GM21528 (cell line): Measurements from ENCODE around the gene NPHP3.
"Not testable (repeated sequence)": the region's sequence is repeated elsewhere in the genome, so short reads cannot be mapped to it uniquely, and the experiment has no call there.

Experiments used
- ATAC-seq: cut with Tn5 transposase; IDR thresholded peaks from one replicate; pipeline ENCODE4 v1.9.1; 2021; ENCODE audit warnings: mild to moderate bottlenecking, moderate library complexity; ENCODE audit not compliant: unreplicated experiment, low FRiP score

Gene NPHP3

GRCh38 chr3:132652640-132653270, 69.5 kb downstream of the NPHP3 start:
- no peak for ATAC-seq

GRCh38 chr3:132650153-132650552, 72.1 kb downstream of the NPHP3 start:
- ATAC-seq, result no peak

- ATAC-seq, result no peak
Observed at GRCh38 chr3:132645058-132645457, 77.2 kb downstream of the NPHP3 start.

GRCh38 chr3:132643366-132643765, 78.8 kb downstream of the NPHP3 start:
- no peak for ATAC-seq

GRCh38 chr3:132642539-132642847, 79.7 kb downstream of the NPHP3 start:
- no peak for ATAC-seq

GRCh38 chr3:132641837-132642538, 80.2 kb downstream of the NPHP3 start:
- peak; percentile 60 for ATAC-seq

- not testable (repeated sequence) for ATAC-seq
Observed at GRCh38 chr3:132641427-132641826, 80.8 kb downstream of the NPHP3 start.

GRCh38 chr3:132638706-132639105, 83.5 kb downstream of the NPHP3 start:
- ATAC-seq, result no peak

GRCh38 chr3:132637590-132637989, 84.6 kb downstream of the NPHP3 start:
- ATAC-seq, result no peak

- ATAC-seq, result no peak
Observed at GRCh38 chr3:132635052-132635451, 87.2 kb downstream of the NPHP3 start.
